ENCODE data around the gene C11orf87.

C11orf87 gene

DNA sequence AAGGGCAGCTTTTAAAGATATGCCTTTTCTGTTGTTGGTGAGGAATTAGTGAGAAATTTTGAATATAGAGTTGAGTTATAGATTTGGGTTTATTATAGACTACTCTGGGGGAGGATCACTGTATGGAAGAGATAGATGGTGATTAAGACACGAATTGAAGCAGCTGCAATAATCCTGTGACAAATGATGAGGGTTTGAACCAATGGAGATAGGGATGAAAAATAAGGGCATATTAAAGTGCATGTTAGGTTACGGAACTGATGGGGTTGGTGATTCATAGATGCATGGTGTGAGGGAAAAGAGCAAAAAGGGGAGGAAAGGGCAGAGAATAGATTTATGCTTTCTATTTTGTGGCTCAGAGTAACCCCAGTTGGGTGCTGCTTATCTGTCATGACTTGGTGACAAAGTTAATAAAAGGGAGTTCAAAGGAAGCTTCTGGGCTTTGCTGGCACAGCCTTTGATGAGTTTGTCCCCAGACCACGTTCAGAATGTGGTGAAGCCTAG is 11.8 kb downstream of the C11orf87 start:
- TF ChIP-seq, protein P1, sequence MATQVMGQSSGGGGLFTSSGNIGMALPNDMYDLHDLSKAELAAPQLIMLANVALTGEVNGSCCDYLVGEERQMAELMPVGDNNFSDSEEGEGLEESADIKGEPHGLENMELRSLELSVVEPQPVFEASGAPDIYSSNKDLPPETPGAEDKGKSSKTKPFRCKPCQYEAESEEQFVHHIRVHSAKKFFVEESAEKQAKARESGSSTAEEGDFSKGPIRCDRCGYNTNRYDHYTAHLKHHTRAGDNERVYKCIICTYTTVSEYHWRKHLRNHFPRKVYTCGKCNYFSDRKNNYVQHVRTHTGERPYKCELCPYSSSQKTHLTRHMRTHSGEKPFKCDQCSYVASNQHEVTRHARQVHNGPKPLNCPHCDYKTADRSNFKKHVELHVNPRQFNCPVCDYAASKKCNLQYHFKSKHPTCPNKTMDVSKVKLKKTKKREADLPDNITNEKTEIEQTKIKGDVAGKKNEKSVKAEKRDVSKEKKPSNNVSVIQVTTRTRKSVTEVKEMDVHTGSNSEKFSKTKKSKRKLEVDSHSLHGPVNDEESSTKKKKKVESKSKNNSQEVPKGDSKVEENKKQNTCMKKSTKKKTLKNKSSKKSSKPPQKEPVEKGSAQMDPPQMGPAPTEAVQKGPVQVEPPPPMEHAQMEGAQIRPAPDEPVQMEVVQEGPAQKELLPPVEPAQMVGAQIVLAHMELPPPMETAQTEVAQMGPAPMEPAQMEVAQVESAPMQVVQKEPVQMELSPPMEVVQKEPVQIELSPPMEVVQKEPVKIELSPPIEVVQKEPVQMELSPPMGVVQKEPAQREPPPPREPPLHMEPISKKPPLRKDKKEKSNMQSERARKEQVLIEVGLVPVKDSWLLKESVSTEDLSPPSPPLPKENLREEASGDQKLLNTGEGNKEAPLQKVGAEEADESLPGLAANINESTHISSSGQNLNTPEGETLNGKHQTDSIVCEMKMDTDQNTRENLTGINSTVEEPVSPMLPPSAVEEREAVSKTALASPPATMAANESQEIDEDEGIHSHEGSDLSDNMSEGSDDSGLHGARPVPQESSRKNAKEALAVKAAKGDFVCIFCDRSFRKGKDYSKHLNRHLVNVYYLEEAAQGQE (IDR thresholded peaks at IDR 0.05; ENCODE audit: insufficient read depth in 1 of 2, low read depth in 2 of 2, low read length in 2 of 2), result no peak
- TF ChIP-seq FOXP2 (optimal IDR thresholded peaks at IDR 0.05; ENCODE audit: borderline replicate concordance, extremely low read depth, extremely low read length, insufficient read depth) (no peak), TAF1 (IDR thresholded peaks at IDR 0.05; ENCODE audit: borderline replicate concordance, insufficient read depth, low read length) (no peak), POLR2AphosphoS5 (IDR thresholded peaks at IDR 0.05; ENCODE audit: low read depth, low read length) (no peak), SIN3A (IDR thresholded peaks at IDR 0.05; ENCODE audit: borderline replicate concordance, insufficient read depth, low read length) (no peak)

DNA sequence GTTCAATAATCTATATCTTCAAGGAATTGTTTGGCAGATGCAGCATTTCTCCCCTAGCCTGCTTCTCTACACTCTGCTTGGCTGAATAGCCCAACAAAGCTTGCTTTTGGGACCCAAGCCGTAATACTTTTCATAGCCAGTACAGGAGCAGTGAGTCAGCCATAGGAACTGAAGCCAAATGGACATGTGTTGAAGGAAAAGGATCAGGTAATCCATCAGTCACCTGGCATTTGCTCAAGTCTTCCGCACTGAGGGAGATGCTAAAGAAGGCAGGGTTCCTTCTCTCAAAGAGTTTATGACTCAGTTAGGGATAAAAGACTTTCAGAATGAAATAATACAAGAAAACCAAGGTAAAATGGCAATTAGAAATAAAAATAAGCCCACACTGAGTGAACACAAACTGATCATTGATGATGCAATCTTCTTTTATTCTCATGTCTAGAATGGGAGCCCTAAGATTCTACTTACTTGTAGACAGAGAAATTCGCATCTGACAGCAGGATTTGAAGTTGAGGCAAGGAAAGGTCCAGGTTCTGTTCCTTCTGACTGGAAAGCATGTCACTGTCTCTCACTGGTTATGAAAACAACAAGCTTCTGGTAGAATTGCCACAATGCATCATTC is 13.2 kb downstream of the C11orf87 start:
- no peak for TF ChIP-seq SIN3A (IDR thresholded peaks at IDR 0.05; ENCODE audit: borderline replicate concordance, insufficient read depth, low read length)
- no peak for TF ChIP-seq TAF1 (IDR thresholded peaks at IDR 0.05; ENCODE audit: borderline replicate concordance, insufficient read depth, low read length)
- TF ChIP-seq POLR2AphosphoS5 (IDR thresholded peaks at IDR 0.05; ENCODE audit: low read depth, low read length), result no peak
- TF ChIP-seq, protein P1 (IDR thresholded peaks at IDR 0.05; ENCODE audit: insufficient read depth in 1 of 2, low read depth in 2 of 2, low read length in 2 of 2), result no peak
- TF ChIP-seq FOXP2 (optimal IDR thresholded peaks at IDR 0.05; ENCODE audit: borderline replicate concordance, extremely low read depth, extremely low read length, insufficient read depth), result no peak

DNA sequence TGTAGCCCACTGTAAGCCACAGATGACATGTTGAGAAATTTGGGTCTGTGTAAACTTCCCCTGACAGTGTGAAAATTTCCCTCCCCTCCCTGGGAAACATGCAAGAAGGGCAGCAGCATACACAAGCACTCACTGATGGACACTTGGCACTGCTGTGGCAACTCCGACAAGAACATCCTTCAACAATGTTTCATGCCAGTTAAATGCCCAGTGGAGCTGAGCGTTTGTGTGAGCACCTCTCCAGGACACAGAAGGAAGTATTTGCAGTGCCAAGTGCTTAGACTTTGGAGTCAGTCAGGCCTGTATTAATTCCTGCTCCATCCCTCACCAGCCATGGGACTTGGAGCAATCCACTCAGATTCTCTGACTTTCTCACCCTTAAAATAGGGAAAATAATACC is 17.7 kb downstream of the C11orf87 start:
- no peak for TF ChIP-seq POLR2AphosphoS5 (IDR thresholded peaks at IDR 0.05; ENCODE audit: low read depth, low read length)
- TF ChIP-seq, protein P1 (IDR thresholded peaks at IDR 0.05; ENCODE audit: insufficient read depth in 1 of 2, low read depth in 2 of 2, low read length in 2 of 2), result no peak
- TF ChIP-seq TAF1 (IDR thresholded peaks at IDR 0.05; ENCODE audit: borderline replicate concordance, insufficient read depth, low read length), result no peak
- no peak for TF ChIP-seq SIN3A (IDR thresholded peaks at IDR 0.05; ENCODE audit: borderline replicate concordance, insufficient read depth, low read length)
- no peak for TF ChIP-seq FOXP2 (optimal IDR thresholded peaks at IDR 0.05; ENCODE audit: borderline replicate concordance, extremely low read depth, extremely low read length, insufficient read depth)

DNA sequence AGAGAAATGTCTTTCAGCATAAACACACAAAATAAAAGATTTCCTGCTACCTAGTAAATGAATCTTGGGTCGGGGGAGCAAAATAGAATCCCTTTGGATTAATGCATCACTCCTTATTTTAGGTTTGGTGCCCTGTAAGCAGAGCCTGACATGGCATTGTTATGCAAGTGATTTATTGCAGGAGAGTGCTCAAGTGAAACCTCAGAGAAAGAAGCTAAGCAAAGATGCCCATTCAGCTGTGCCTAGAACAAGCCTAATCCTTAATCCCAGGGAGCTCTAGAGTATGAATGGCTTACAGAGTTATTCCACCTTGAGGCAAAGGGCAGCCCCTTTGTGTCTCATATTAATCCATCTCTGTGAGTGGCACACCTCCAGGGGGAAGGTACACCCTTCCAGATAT is 21.1 kb downstream of the C11orf87 start:
- TF ChIP-seq SIN3A (IDR thresholded peaks at IDR 0.05; ENCODE audit: borderline replicate concordance, insufficient read depth, low read length) (no peak), TAF1 (IDR thresholded peaks at IDR 0.05; ENCODE audit: borderline replicate concordance, insufficient read depth, low read length) (no peak), FOXP2 (optimal IDR thresholded peaks at IDR 0.05; ENCODE audit: borderline replicate concordance, extremely low read depth, extremely low read length, insufficient read depth) (no peak), POLR2AphosphoS5 (IDR thresholded peaks at IDR 0.05; ENCODE audit: low read depth, low read length) (no peak)
- TF ChIP-seq, protein P1 (IDR thresholded peaks at IDR 0.05; ENCODE audit: insufficient read depth in 1 of 2, low read depth in 2 of 2, low read length in 2 of 2), result no peak

Measured in PFSK-1 (cell line).